SK-N-SH treated with all-trans-retinoic acid at 6 μM for 48 hours (cell line): ENCODE results near the gene RAB39A.

ENCODE experiments used
- CSRNP3 ChIP-seq: fragments of 250-450 bp; sonication (Bioruptor Pico); IDR thresholded peaks from 2 replicates; pipeline ENCODE4 v1.5.1; 2021; ENCODE audit warnings: mild to moderate bottlenecking, moderate library complexity
- ESRRG ChIP-seq: fragments of 250-450 bp; sonication (Bioruptor Pico); IDR thresholded peaks from 2 replicates; pipeline ENCODE4 v1.6.1; 2021; ENCODE audit warnings: mild to moderate bottlenecking
- OSR1 ChIP-seq: fragments of 250-450 bp; sonication (Bioruptor Pico); IDR thresholded peaks from 2 replicates; pipeline ENCODE4 v1.8.0; 2022; ENCODE audit warnings: moderate library complexity, mild to moderate bottlenecking, inconsistent platforms
- POU6F1 ChIP-seq: fragments of 250-450 bp; sonication (Bioruptor Pico); IDR thresholded peaks from 2 replicates; pipeline ENCODE4 v1.8.0; 2021; ENCODE audit warnings: low read depth, mild to moderate bottlenecking, moderate library complexity, borderline replicate concordance
- SNAI2 ChIP-seq: fragments of 250-450 bp; sonication (Bioruptor Pico); IDR thresholded peaks from 2 replicates; pipeline ENCODE4 v1.5.0; 2020; ENCODE audit warnings: mild to moderate bottlenecking, moderate library complexity
- TCF4 ChIP-seq: fragments of 250-450 bp; sonication (Bioruptor Pico); IDR thresholded peaks from 2 replicates; pipeline ENCODE4 v1.8.0; 2021; ENCODE audit warnings: mild to moderate bottlenecking, moderate library complexity, borderline replicate concordance
- ZFP3 ChIP-seq: fragments of 250-450 bp; sonication (Bioruptor Pico); IDR thresholded peaks from 2 replicates; pipeline ENCODE4 v1.5.0; 2020; ENCODE audit warnings: mild to moderate bottlenecking, moderate library complexity
- ZNF8 ChIP-seq: fragments of 450-650 bp; formaldehyde crosslinking; IDR thresholded peaks from 2 replicates; pipeline ENCODE4 v1.5.0; 2020; ENCODE audit warnings: mild to moderate bottlenecking, moderate library complexity
- TF ChIP-seq, protein P1 (sequence below): fragments of 250-450 bp; sonication (Bioruptor Pico); IDR thresholded peaks from 2 replicates; pipeline ENCODE4 v1.8.0; 2020; ENCODE audit warnings: mild to moderate bottlenecking, moderate library complexity, borderline replicate concordance

GRCh38 chr11:107882095-107882820, 46.0 kb upstream of the RAB39A start:
- no peak for TF ChIP-seq CSRNP3
- TF ChIP-seq, protein P1, sequence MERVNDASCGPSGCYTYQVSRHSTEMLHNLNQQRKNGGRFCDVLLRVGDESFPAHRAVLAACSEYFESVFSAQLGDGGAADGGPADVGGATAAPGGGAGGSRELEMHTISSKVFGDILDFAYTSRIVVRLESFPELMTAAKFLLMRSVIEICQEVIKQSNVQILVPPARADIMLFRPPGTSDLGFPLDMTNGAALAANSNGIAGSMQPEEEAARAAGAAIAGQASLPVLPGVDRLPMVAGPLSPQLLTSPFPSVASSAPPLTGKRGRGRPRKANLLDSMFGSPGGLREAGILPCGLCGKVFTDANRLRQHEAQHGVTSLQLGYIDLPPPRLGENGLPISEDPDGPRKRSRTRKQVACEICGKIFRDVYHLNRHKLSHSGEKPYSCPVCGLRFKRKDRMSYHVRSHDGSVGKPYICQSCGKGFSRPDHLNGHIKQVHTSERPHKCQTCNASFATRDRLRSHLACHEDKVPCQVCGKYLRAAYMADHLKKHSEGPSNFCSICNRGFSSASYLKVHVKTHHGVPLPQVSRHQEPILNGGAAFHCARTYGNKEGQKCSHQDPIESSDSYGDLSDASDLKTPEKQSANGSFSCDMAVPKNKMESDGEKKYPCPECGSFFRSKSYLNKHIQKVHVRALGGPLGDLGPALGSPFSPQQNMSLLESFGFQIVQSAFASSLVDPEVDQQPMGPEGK (CRISPR knock-in tag): no peak
- no peak for TF ChIP-seq ZFP3
- TF ChIP-seq ZNF8 (CRISPR knock-in tag): no peak
- no peak for TF ChIP-seq ESRRG (CRISPR knock-in tag)
- TF ChIP-seq TCF4: no peak
- no peak for TF ChIP-seq SNAI2 (CRISPR knock-in tag)
- no peak for TF ChIP-seq OSR1 (CRISPR knock-in tag)
- no peak for TF ChIP-seq POU6F1 (CRISPR knock-in tag)
